ENCODE data around the gene TNFRSF8.

GRCh38 chr1:12168451-12169160 is 105.5 kb downstream of the TNFRSF8 start:
- TF ChIP-seq POLR2A (IDR thresholded peaks at IDR 0.05) (no peak), CTCF (IDR thresholded peaks at IDR 0.05) (no peak)

Measured in esophagus squamous epithelium (tissue), 4 donors.